Panc1 (cell line): Measurements from ENCODE around the gene DTHD1. TPM values are rescaled to one million over a fixed set of nuclear protein-coding genes. Genes with fewer than 3 reads are reported as not detected.

ENCODE experiments used
- ATAC-seq: fragments of 200-7000 bp; cut with Tn5 transposase; 2 replicates; pipeline ENCODE4 v1.9.1; 2020; ENCODE audit warnings: mild to moderate bottlenecking, moderate library complexity
- BruUV-seq: library from RNA; stranded (reverse); fragments of 400-500 nt; replicated peaks from 2 replicates; lab custom pipeline; 2021; lab: Mats Ljungman, UMichigan
- CTCF ChIA-PET: fragments of 300-600 bp; sonication (Branson Sonifier 250); formaldehyde crosslinking; loops from one replicate; lab custom pipeline; 2022; ENCODE audit warnings: antibody characterized with exemption; lab: Charles Lee
- POLR2A ChIA-PET: fragments of 300-600 bp; sonication (Branson Sonifier 250); formaldehyde crosslinking; loops from one replicate; lab custom pipeline; 2022; ENCODE audit warnings: antibody characterized with exemption; lab: Charles Lee
- DNase-seq: peaks from one replicate; pipeline ENCODE4 v3.0.0-alpha.2; 2010; ENCODE audit warnings: low read depth, low spot score
- H3K27ac ChIP-seq: 2 replicates; pipeline ENCODE4 v1.5.1; 2011; ENCODE audit warnings: mild to moderate bottlenecking, low read length, inconsistent platforms
- H3K27me3 ChIP-seq: fragments of 200-500 bp; sonication (Bioruptor generic); 2 replicates; pipeline ENCODE4 v1.6.0; 2014; ENCODE audit warnings: low read length, inconsistent platforms; ENCODE audit not compliant: control insufficient read depth, insufficient read depth
- H3K36me3 ChIP-seq: fragments of 200-500 bp; sonication (Bioruptor generic); 2 replicates; pipeline ENCODE4 v1.5.1; 2014; ENCODE audit warnings: inconsistent platforms, mild to moderate bottlenecking, low read length, moderate library complexity; ENCODE audit not compliant: control insufficient read depth, insufficient read depth
- H3K4me1 ChIP-seq: 2 replicates; pipeline ENCODE4 v1.5.1; 2011; ENCODE audit warnings: inconsistent platforms, mild to moderate bottlenecking, low read length, moderate library complexity; ENCODE audit not compliant: control insufficient read depth, insufficient read depth
- H3K4me3 ChIP-seq, 2 experiments: 2 replicates each; pipeline ENCODE4 v1.5.1; 2011 to 2012; ENCODE audit warnings: low read depth in 2 of 2, low read length in 2 of 2, mild to moderate bottlenecking in 2 of 2, inconsistent platforms in 1 of 2, moderate library complexity in 1 of 2
- H3K9me3 ChIP-seq: fragments of 200-500 bp; sonication (Bioruptor generic); 2 replicates; pipeline ENCODE4 v1.5.1; 2014; ENCODE audit warnings: low read depth, mild to moderate bottlenecking, inconsistent platforms, low read length, moderate library complexity; ENCODE audit not compliant: control insufficient read depth, insufficient read depth
- CTCF ChIP-seq: fragments of 450-650 bp; IDR thresholded peaks from 2 replicates; pipeline ENCODE4 v1.5.1; 2017; ENCODE audit warnings: mild to moderate bottlenecking
- POLR2AphosphoS5 ChIP-seq: IDR thresholded peaks from 2 replicates; pipeline ENCODE4 v1.6.1; 2012; ENCODE audit warnings: mild to moderate bottlenecking, low read depth, low read length, moderate library complexity
- REST ChIP-seq, 2 experiments: IDR thresholded peaks; 2 replicates each; pipeline ENCODE4 v1.6.1; 2011 to 2012; ENCODE audit warnings: low read depth in 2 of 2, control low read depth in 1 of 2, low read length in 1 of 2, mild to moderate bottlenecking in 1 of 2, moderate library complexity in 1 of 2; ENCODE audit not compliant: insufficient read depth in 1 of 2
- SIN3A ChIP-seq: IDR thresholded peaks from 2 replicates; pipeline ENCODE4 v1.6.1; 2012; ENCODE audit warnings: low read depth, mild to moderate bottlenecking, low read length, moderate library complexity, borderline replicate concordance; ENCODE audit not compliant: insufficient read depth
- TCF7L2 ChIP-seq: IDR thresholded peaks from 2 replicates; pipeline ENCODE4 v1.6.1; 2011; ENCODE audit warnings: mild to moderate bottlenecking, low read depth, low read length, inconsistent platforms
- in situ Hi-C: cut with HindIII; loops from 2 replicates; pipeline ENCODE4 v1.10.0; 2016; ENCODE audit warnings: low sequenced_read_pairs, low pct_unique_long_range_greater_than_20kb
- intact Hi-C: fragments of 100-400 bp; cut with micrococcal nuclease; formaldehyde crosslinking; loops from one replicate; pipeline ENCODE4 v1.10.0; 2022; ENCODE audit not compliant: unreplicated experiment
- total RNA-seq: library from RNA; stranded (reverse); gene quantifications from one replicate; pipeline ENCODE4 v1.2.1, GENCODE V29; 2021; ENCODE audit not compliant: unreplicated experiment

The DTHD1 gene
- total RNA-seq, 1 experiment from 2014 or later = not detected

- intact Hi-C loops = no loop called here
- Histone ChIP-seq H3K4me3 (no peak overlapping the region), H3K4me1 (no peaks in the 10 kb centered on the region), H3K36me3 (no peaks in the 10 kb centered on the region), H3K27ac (no peak overlapping the region), H3K9me3 (no peaks in the 10 kb centered on the region), H3K27me3 (no peaks in the 10 kb centered on the region)
- POLR2A ChIA-PET = no interaction called here
- no peak for DNase-seq
- in situ Hi-C loops = no loop called here
- CTCF ChIA-PET = interaction anchor here (1.4 kb wide), 1 partner anchor 13 kb away, joined by 4 read pairs; no protein-coding TSS in a partner anchor
- TF ChIP-seq REST (IDR thresholded peaks at IDR 0.05; ENCODE audit: insufficient read depth in 1 of 2, low read depth in 2 of 2, low read length in 1 of 2) = no peak
- no peak; the same call in 1 of the 2 replicates for TF ChIP-seq CTCF
- BruUV-seq = no TSS peak
- ATAC-seq = no peak
Observed at GRCh38 chr4:36386691-36387090, 105.3 kb downstream of the DTHD1 start.

- in situ Hi-C loops (no loop called here), intact Hi-C loops (no loop called here)
- POLR2A ChIA-PET = no interaction called here
Observed at GRCh38 chr4:36388710-36389109, 107.3 kb downstream of the DTHD1 start.

More at GRCh38 chr4:36388710-36389109, 107.3 kb downstream of the DTHD1 start:
- CTCF ChIA-PET = no interaction called here
- H3K4me3 ChIP-seq = no peak overlapping the region
- no peak for TF ChIP-seq POLR2AphosphoS5
- no peak for TF ChIP-seq CTCF
- TF ChIP-seq REST (IDR thresholded peaks at IDR 0.05; ENCODE audit: insufficient read depth in 1 of 2, low read depth in 2 of 2, low read length in 1 of 2) = no peak
- TF ChIP-seq SIN3A = no peak
- no peak for TF ChIP-seq TCF7L2
- H3K9me3 ChIP-seq = no peaks in the 10 kb centered on the region
- H3K27ac ChIP-seq = no peak overlapping the region
- no peaks in the 10 kb centered on the region for H3K4me1 ChIP-seq
- no peaks in the 10 kb centered on the region for H3K36me3 ChIP-seq
- BruUV-seq = no TSS peak
- ATAC-seq = no peak
- H3K27me3 ChIP-seq = no peaks in the 10 kb centered on the region
- DNase-seq = no peak
